Bronchial epithelial cell (primary cell): ENCODE data around the gene P2RY13. TPM values are rescaled to one million over a fixed set of nuclear protein-coding genes. Genes with fewer than 3 reads are reported as not detected.

Source experiments
- DNase-seq: peaks from one replicate; pipeline ENCODE4 v3.0.0-alpha.2; 2010; ENCODE audit warnings: low read depth
- FAIRE-seq: peaks from 2 replicates; lab custom pipeline; 2011; peaks lifted over from hg19 to GRCh38; lab: Jason Lieb, UNC
- H3K27me3 ChIP-seq: 2 replicates; pipeline ENCODE4 v1.5.1; 2011; ENCODE audit warnings: low read length; ENCODE audit not compliant: control insufficient read depth, insufficient read depth
- H3K36me3 ChIP-seq: 2 replicates; pipeline ENCODE4 v1.5.1; 2011; ENCODE audit warnings: low read length; ENCODE audit not compliant: control insufficient read depth, insufficient read depth
- H3K4me3 ChIP-seq: 2 replicates; pipeline ENCODE4 v1.5.1; 2011; ENCODE audit warnings: mild to moderate bottlenecking, low read depth, low read length, control low read depth
- total RNA-seq: library from RNA; depleted of rRNA; stranded (reverse); fragments of >200 nt; gene quantifications from 2 replicates; pipeline ENCODE4 v1.2.1, GENCODE V29; 2014
- TF ChIP-seq, protein P1 (sequence below): IDR thresholded peaks from 2 replicates; pipeline ENCODE4 v1.5.1; 2011; ENCODE audit warnings: mild to moderate bottlenecking, moderate library complexity, low read length, control low read depth, inconsistent platforms; ENCODE audit not compliant: insufficient read depth, severe bottlenecking

The P2RY13 gene
- total RNA-seq, 1 donor from 2014 or later = not detected

DNA sequence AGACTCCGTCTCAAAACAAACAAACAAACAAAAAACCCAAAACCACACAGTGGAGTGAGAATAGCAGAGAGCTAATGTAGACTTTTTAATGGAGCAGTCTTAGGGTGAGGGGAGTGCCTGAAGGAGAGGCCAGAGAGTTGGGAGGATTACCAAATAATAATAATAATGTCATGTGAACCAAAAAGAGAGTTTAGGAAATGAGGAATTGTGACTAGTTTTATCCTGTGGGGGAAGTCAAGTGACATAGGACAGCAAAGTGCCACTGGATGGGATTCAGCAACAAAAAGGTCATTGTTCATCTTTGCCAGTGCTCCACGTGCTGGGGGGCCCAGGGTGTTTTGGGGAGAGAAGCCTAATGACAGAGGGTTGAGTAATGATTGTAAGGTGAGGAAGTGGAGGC, 25.6 kb downstream of the P2RY13 start:
- H3K36me3 ChIP-seq = peaks cover 10% of the 10 kb centered on the region
- DNase-seq (no peak), FAIRE-seq (no peak)
- TF ChIP-seq, protein P1, sequence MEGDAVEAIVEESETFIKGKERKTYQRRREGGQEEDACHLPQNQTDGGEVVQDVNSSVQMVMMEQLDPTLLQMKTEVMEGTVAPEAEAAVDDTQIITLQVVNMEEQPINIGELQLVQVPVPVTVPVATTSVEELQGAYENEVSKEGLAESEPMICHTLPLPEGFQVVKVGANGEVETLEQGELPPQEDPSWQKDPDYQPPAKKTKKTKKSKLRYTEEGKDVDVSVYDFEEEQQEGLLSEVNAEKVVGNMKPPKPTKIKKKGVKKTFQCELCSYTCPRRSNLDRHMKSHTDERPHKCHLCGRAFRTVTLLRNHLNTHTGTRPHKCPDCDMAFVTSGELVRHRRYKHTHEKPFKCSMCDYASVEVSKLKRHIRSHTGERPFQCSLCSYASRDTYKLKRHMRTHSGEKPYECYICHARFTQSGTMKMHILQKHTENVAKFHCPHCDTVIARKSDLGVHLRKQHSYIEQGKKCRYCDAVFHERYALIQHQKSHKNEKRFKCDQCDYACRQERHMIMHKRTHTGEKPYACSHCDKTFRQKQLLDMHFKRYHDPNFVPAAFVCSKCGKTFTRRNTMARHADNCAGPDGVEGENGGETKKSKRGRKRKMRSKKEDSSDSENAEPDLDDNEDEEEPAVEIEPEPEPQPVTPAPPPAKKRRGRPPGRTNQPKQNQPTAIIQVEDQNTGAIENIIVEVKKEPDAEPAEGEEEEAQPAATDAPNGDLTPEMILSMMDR = no peak
- H3K4me3 ChIP-seq = no peak overlapping the region
- no peaks in the 10 kb centered on the region for H3K27me3 ChIP-seq

- Histone ChIP-seq H3K27me3 (no peaks in the 10 kb centered on the region), H3K36me3 (peaks cover 17% of the 10 kb centered on the region), H3K4me3 (no peak overlapping the region)
- TF ChIP-seq, protein P1 = no peak
- DNase-seq = peak; percentile 90
- FAIRE-seq = no peak
Measured at GRCh38 chr3:151301787-151302186, 27.6 kb downstream of the P2RY13 start.

DNA sequence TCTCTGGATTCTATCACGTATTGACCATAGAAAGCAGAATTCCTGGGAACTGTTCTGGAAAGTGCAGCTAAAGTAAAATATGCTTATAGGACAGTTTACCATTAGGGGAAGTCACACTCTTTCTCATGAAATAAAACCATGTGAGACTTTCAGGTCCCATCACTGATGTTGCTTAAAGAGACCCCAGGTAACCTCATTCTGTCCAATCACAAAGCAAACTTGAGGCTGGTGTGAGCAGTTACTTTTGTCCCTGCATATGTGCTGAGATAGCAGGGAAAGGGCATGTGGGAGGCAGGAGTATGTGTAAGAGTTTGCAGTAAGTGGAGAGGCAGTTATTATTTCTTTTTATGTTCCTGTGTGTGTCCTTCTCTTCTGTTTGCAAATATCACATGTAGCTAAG, 28.8 kb downstream of the P2RY13 start:
- Histone ChIP-seq H3K36me3 (peaks cover 20% of the 10 kb centered on the region), H3K27me3 (no peaks in the 10 kb centered on the region), H3K4me3 (no peak overlapping the region)
- FAIRE-seq (no peak), DNase-seq (no peak)
- TF ChIP-seq, protein P1 = no peak

- Histone ChIP-seq H3K27me3 (no peaks in the 10 kb centered on the region), H3K36me3 (peaks cover 24% of the 10 kb centered on the region), H3K4me3 (no peak overlapping the region)
- TF ChIP-seq, protein P1 = no peak
- FAIRE-seq (no peak), DNase-seq (no peak)
Measured at GRCh38 chr3:151299006-151299405, 30.3 kb downstream of the P2RY13 start.

DNA sequence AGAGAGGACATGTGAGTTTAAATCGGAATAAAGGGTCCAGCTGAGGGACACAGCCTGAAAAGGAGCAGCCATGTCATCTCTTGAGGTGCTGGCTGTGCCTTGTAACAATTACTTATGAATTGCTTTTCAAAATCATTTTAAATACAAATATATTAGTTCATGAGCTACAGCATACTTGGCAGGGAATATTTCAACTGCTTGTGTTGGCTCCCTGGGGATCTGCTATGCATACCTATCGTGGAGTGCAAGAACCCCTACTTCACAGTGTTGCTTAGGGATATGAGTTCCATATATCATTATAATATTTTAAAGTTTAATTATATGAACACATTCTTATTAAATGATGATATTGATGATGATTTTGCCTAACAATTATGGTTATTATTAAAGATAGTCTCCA, 31.9 kb downstream of the P2RY13 start:
- TF ChIP-seq, protein P1 = no peak
- no peak for FAIRE-seq
- H3K27me3 ChIP-seq = no peaks in the 10 kb centered on the region
- no peak overlapping the region for H3K4me3 ChIP-seq
- no peak for DNase-seq
- H3K36me3 ChIP-seq = peaks cover 22% of the 10 kb centered on the region

DNA sequence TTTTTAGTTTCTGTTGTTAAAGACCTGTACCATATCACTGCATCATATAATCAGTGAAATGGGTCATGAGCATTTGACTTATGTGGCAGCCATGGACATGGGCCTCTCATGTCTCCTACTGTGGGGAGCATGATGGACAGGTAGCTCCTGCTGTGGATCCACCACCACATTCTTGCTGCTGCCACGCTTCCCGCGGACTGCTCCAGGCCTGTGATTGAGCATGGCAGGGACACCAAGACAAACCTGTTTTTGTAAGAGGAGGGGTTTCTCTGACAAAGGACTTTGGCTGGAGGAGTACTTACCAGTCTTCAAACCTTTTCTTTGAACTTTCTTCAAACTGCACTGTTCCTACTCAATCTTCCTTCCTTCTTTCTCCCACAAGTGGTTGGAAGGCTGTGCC, 33.1 kb downstream of the P2RY13 start:
- DNase-seq (no peak), FAIRE-seq (no peak)
- TF ChIP-seq, protein P1 = no peak
- no peak overlapping the region for H3K4me3 ChIP-seq
- H3K27me3 ChIP-seq = no peaks in the 10 kb centered on the region
- peaks cover 22% of the 10 kb centered on the region for H3K36me3 ChIP-seq
